H9 (cell line): Measurements from ENCODE around the gene MUC2. TPM values are rescaled to one million over a fixed set of nuclear protein-coding genes. Genes with fewer than 3 reads are reported as not detected.

Experiments used
- DNase-seq: peaks from one replicate; pipeline ENCODE4 v3.0.0-alpha.2; 2017
- H2AFZ ChIP-seq: one replicate; pipeline ENCODE4 v1.6.1; 2013; ENCODE audit warnings: mild to moderate bottlenecking, low read length, control low read depth, moderate library complexity
- H2AK5ac ChIP-seq: 2 replicates; pipeline ENCODE4 v1.6.1; 2013; ENCODE audit warnings: low read length, control low read depth, mixed read lengths; ENCODE audit not compliant: insufficient read length
- H2BK120ac ChIP-seq: one replicate; pipeline ENCODE4 v1.6.1; 2013; ENCODE audit warnings: low read depth, mild to moderate bottlenecking, low read length, control low read depth, inconsistent platforms; ENCODE audit not compliant: poor library complexity, severe bottlenecking
- H2BK12ac ChIP-seq: 2 replicates; pipeline ENCODE4 v1.6.1; 2013; ENCODE audit warnings: low read length, control low read depth, mixed read lengths, low read depth; ENCODE audit not compliant: insufficient read length
- H2BK15ac ChIP-seq: 2 replicates; pipeline ENCODE4 v1.6.1; 2013; ENCODE audit warnings: low read depth, low read length, control low read depth
- H2BK20ac ChIP-seq: one replicate; pipeline ENCODE4 v1.6.1; 2013; ENCODE audit warnings: low read depth, mild to moderate bottlenecking, low read length, control low read depth, inconsistent platforms; ENCODE audit not compliant: poor library complexity, severe bottlenecking
- H2BK5ac ChIP-seq: 2 replicates; pipeline ENCODE4 v1.6.1; 2013; ENCODE audit warnings: low read length, control low read depth, mixed read lengths; ENCODE audit not compliant: insufficient read length
- H3K14ac ChIP-seq: 2 replicates; pipeline ENCODE4 v1.6.1; 2013; ENCODE audit warnings: low read length, control low read depth; ENCODE audit not compliant: insufficient read depth
- H3K18ac ChIP-seq: 2 replicates; pipeline ENCODE4 v1.6.1; 2013; ENCODE audit warnings: low read depth, mild to moderate bottlenecking, mixed read lengths, low read length, control low read depth; ENCODE audit not compliant: insufficient read length
- H3K23ac ChIP-seq: 2 replicates; pipeline ENCODE4 v1.6.1; 2013; ENCODE audit warnings: low read length, control low read depth, mixed read lengths, low read depth; ENCODE audit not compliant: insufficient read length
- H3K23me2 ChIP-seq: 2 replicates; pipeline ENCODE4 v1.6.1; 2013; ENCODE audit warnings: low read depth, mild to moderate bottlenecking, mixed read lengths, low read length, control low read depth; ENCODE audit not compliant: insufficient read length, poor library complexity, severe bottlenecking
- H3K27ac ChIP-seq: 2 replicates; pipeline ENCODE4 v1.5.1; 2013; ENCODE audit warnings: low read length, control low read depth, mixed read lengths, low read depth; ENCODE audit not compliant: insufficient read length
- H3K27me3 ChIP-seq: 2 replicates; pipeline ENCODE4 v1.6.1; 2013; ENCODE audit warnings: low read length, control low read depth, inconsistent platforms; ENCODE audit not compliant: insufficient read depth
- H3K4ac ChIP-seq: 2 replicates; pipeline ENCODE4 v1.6.1; 2013; ENCODE audit warnings: low read depth, mild to moderate bottlenecking, control low read depth, inconsistent platforms, low read length, moderate library complexity
- H3K4me1 ChIP-seq: 2 replicates; pipeline ENCODE4 v1.6.1; 2013; ENCODE audit warnings: low read length, control low read depth, inconsistent platforms; ENCODE audit not compliant: insufficient read depth
- H3K4me2 ChIP-seq: 2 replicates; pipeline ENCODE4 v1.6.1; 2013; ENCODE audit warnings: low read length, control low read depth, mixed read lengths; ENCODE audit not compliant: insufficient read length, insufficient read depth
- H3K56ac ChIP-seq: 2 replicates; pipeline ENCODE4 v1.6.1; 2013; ENCODE audit warnings: low read depth, mild to moderate bottlenecking, mixed read lengths, low read length, control low read depth; ENCODE audit not compliant: insufficient read length
- H3K79me1 ChIP-seq: 2 replicates; pipeline ENCODE4 v1.6.1; 2013; ENCODE audit warnings: low read depth, mild to moderate bottlenecking, moderate library complexity, low read length, control low read depth, inconsistent platforms; ENCODE audit not compliant: insufficient read depth, poor library complexity, severe bottlenecking
- H3K79me2 ChIP-seq: 2 replicates; pipeline ENCODE4 v1.6.1; 2013; ENCODE audit warnings: low read length, control low read depth, inconsistent platforms; ENCODE audit not compliant: insufficient read depth
- H3K9ac ChIP-seq: 2 replicates; pipeline ENCODE4 v1.6.1; 2013; ENCODE audit warnings: low read length, control low read depth, mixed read lengths; ENCODE audit not compliant: insufficient read length; ENCODE audit errors: extremely low read depth
- H3K9me3 ChIP-seq: one replicate; pipeline ENCODE4 v1.6.1; 2013; ENCODE audit warnings: low read depth, low read length, inconsistent platforms; ENCODE audit not compliant: control insufficient read depth
- H3T11ph ChIP-seq: one replicate; pipeline ENCODE4 v1.6.1; 2013; ENCODE audit warnings: mild to moderate bottlenecking, low read length, control low read depth, inconsistent platforms
- H4K20me1 ChIP-seq: one replicate; pipeline ENCODE4 v1.6.1; 2013; ENCODE audit not compliant: control insufficient read depth, insufficient read length, insufficient read depth
- H4K5ac ChIP-seq: 2 replicates; pipeline ENCODE4 v1.6.1; 2013; ENCODE audit warnings: low read depth, mild to moderate bottlenecking, mixed read lengths, low read length, control low read depth; ENCODE audit not compliant: insufficient read length
- H4K8ac ChIP-seq: replicated peaks from 2 replicates; pipeline ENCODE4 v1.6.1; 2013; ENCODE audit warnings: low read length, control low read depth, mixed read lengths, low read depth; ENCODE audit not compliant: insufficient read length
- H4K91ac ChIP-seq: 2 replicates; pipeline ENCODE4 v1.6.1; 2013; ENCODE audit warnings: low read depth, mild to moderate bottlenecking, moderate library complexity, mixed read lengths, low read length, control low read depth; ENCODE audit not compliant: insufficient read length
- H3K27ac Mint-ChIP-seq, 3 experiments: 2 replicates in 2 of 3; 3 replicates in 1 of 3; pipeline ENCODE4 v1.8.0; 2020 to 2021; ENCODE audit warnings: mixed read lengths in 3 of 3, mild to moderate bottlenecking in 1 of 3, moderate library complexity in 1 of 3
- H3K27me3 Mint-ChIP-seq: 2 replicates; pipeline ENCODE4 v1.8.0; 2021; ENCODE audit warnings: low read depth, mild to moderate bottlenecking, moderate library complexity, mixed read lengths
- H3K36me3 Mint-ChIP-seq, 3 experiments: 2 replicates in 2 of 3; 3 replicates in 1 of 3; pipeline ENCODE4 v1.8.0; 2020 to 2021; ENCODE audit warnings: low read depth in 3 of 3, mixed read lengths in 3 of 3; ENCODE audit not compliant: insufficient read depth in 1 of 3
- H3K4me1 Mint-ChIP-seq, 2 experiments: 2 replicates each; pipeline ENCODE4 v1.8.0; 2020; ENCODE audit warnings: mixed read lengths in 2 of 2
- H3K4me3 Mint-ChIP-seq, 2 experiments: 2 replicates in 1 of 2; 3 replicates in 1 of 2; pipeline ENCODE4 v1.8.0; 2020 to 2021; ENCODE audit warnings: mild to moderate bottlenecking in 2 of 2, mixed read lengths in 2 of 2, moderate library complexity in 1 of 2
- H3K9me3 Mint-ChIP-seq, 2 experiments: 2 replicates in 1 of 2; 3 replicates in 1 of 2; pipeline ENCODE4 v1.8.0; 2020; ENCODE audit warnings: mild to moderate bottlenecking in 2 of 2, mixed read lengths in 2 of 2, moderate library complexity in 1 of 2
- CTCF ChIP-seq: fragments of 200-600 bp; sonication (generic); conservative IDR thresholded peaks from 3 replicates; pipeline ENCODE4 v1.8.0; 2021; ENCODE audit warnings: antibody characterized with exemption, mild to moderate bottlenecking
- WGBS: extraction: QIAGEN DNeasy Blood & Tissue Kit; methylation state at CpG from one replicate; pipeline ENCODE4 v1.1.7; 2013; ENCODE audit warnings: missing lambda C conversion rate, low lambda C conversion rate, mixed read lengths; ENCODE audit not compliant: insufficient read length; ENCODE audit errors: extremely low coverage; 5-methylcytosine and 5-hydroxymethylcytosine counted together
- total RNA-seq: library from RNA; stranded (reverse); gene quantifications from 2 replicates; pipeline ENCODE4 v1.2.1, GENCODE V29; 2021

Gene MUC2
- total RNA-seq, 1 experiment from 2014 or later: not detected

DNA sequence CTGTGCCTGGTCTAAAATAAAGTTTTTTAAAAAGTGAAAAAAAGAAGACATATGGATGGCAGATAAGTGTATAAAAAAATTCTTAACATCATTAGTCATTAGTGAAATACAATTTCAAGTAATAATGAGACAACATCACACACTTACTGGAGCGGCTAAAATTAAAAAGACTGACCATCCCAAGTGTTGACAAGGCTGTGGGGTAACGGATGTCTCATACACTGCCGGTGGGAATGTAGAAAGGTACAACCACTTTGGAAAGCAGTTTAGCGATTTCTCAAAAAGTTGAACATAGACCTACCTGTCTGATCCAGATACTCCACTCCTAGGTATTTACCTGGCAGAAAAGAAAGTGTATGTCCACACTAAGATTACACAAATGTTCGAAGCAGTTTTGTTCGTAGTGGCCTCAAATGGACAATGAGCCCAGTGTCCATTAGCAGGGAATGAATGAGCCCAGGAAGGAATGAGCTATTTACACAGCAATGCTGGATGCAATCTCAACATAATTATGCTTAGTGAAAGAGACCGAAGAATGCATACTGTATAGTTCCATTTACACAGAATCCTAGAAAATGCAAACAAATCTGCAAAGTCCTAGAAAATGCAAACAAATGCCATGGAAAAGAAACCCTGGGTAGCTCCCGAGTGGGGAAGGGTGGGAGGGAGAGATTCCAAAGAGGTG, 6.7 kb upstream of the MUC2 start:
- WGBS: no CpG with 5 or more reads among the region's 8 CpGs
- H3K27ac Mint-ChIP-seq: no peak overlapping the region
- no peak overlapping the region for H3K56ac ChIP-seq

More for the DNA sequence above, 6.7 kb upstream of the MUC2 start:
- Histone ChIP-seq H2BK12ac (no peak overlapping the region), H2BK20ac (no peak overlapping the region), H3K9me3 (no peaks in the 10 kb centered on the region), H2BK15ac (no peak overlapping the region), H3K79me1 (no peaks in the 10 kb centered on the region), H3K23ac (no peak overlapping the region), H4K5ac (no peak overlapping the region), H2AK5ac (no peak overlapping the region), H3K4me2 (no peak overlapping the region), H3K4me1 (no peaks in the 10 kb centered on the region), H3K27me3 (no peaks in the 10 kb centered on the region), H3K79me2 (no peaks in the 10 kb centered on the region), H4K91ac (no peak overlapping the region), H2AFZ (no peak overlapping the region), H3K4ac (no peak overlapping the region), H2BK5ac (no peak overlapping the region), H4K8ac (no peak overlapping the region), H3K18ac (no peak overlapping the region), H3T11ph (no peak overlapping the region), H3K9ac (no peak overlapping the region), H3K27ac (no peak overlapping the region), H3K23me2 (no peaks in the 10 kb centered on the region), H2BK120ac (no peak overlapping the region), H4K20me1 (no peaks in the 10 kb centered on the region), H3K14ac (no peak overlapping the region)
- DNase-seq: no peak
- peaks cover 23% of the 10 kb centered on the region for H3K27me3 Mint-ChIP-seq
- no peak overlapping the region for H3K4me3 Mint-ChIP-seq
- peaks cover 2 to 6% of the 10 kb centered on the region in 2 experiments; a peak in 3 of 5 replicates for H3K9me3 Mint-ChIP-seq
- TF ChIP-seq CTCF: no peak
- H3K4me1 Mint-ChIP-seq: peaks cover 5 to 7% of the 10 kb centered on the region in 2 experiments; a peak in 2 of 4 replicates
- no peaks in the 10 kb centered on the region for H3K36me3 Mint-ChIP-seq
